ENCODE results near the gene TEDDM1.
A peak's percentile ranks its signal among the peaks of the same experiment; 100 is the strongest.

TEDDM1 gene

DNA sequence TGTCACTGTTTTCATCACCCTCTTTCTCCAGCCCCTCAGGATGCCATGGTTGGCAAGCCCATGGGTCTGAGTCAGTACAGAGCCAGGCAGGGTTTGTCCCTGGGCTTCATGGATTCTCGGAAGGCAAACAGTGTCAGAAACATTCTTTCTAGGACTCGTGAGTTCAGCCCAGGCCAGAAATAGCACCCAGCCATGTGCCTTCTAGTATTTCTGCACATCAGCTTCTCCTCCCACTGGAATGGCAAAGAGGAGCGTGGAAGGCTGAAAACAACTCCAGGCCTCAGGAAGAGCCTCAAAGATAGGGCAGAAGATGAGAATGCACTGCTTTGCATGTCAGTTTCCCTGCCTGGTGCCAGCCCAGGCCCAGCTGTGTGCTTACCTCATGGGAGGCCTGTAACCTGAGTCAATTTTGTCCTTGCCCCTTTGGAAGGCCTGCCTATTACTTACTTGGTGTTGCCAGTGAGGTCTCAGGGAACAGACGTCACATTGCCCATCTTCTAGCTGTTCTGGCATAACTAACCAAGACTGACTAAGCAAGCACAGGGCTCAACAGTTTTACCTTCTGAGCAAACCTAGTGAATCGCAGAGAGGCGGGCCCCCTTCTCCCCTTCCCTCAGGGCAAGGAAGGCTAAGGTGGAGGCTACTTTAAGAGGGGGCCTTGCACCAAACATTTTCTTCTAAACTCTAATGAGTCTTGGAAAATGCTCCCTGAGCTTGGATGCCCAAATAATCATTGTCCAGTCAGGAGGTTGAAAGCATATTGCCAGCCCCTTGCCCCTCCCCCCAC is 51.3 kb downstream of the TEDDM1 start:
- Histone ChIP-seq H3K27me3 (ENCODE audit: low read depth, low read length) (no peaks in the 10 kb centered on the region), H3K36me3 (ENCODE audit: control insufficient read depth in 1 of 2, insufficient read depth in 2 of 2, low read length in 2 of 2) (no peaks in the 10 kb centered on the region), H3K4me3 (ENCODE audit: low read depth in 1 of 2, low read length in 2 of 2) (no peak overlapping the region), H3K27ac (ENCODE audit: low read length) (peak overlapping the region; percentile 36), H3K9me3 (ENCODE audit: control insufficient read depth in 1 of 2, low read length in 2 of 2) (no peaks in the 10 kb centered on the region), H3K4me1 (ENCODE audit: control insufficient read depth in 1 of 2, insufficient read depth in 2 of 2, low read length in 2 of 2) (peaks cover 5% of the 10 kb centered on the region in 2 donors)
